Astrocyte (in vitro differentiated cells and primary cell): Measurements from ENCODE around the gene MGMT.

ENCODE experiments used
- EZH2 ChIP-seq: IDR thresholded peaks from 2 replicates; pipeline ENCODE4 v1.6.1; 2012; ENCODE audit warnings: mild to moderate bottlenecking, low read length, inconsistent platforms; ENCODE audit not compliant: insufficient read depth
- TF ChIP-seq, protein P1 (sequence below): IDR thresholded peaks from 2 replicates; pipeline ENCODE4 v1.5.1; 2011; ENCODE audit warnings: low read depth, mild to moderate bottlenecking, inconsistent platforms, low read length, moderate library complexity; ENCODE audit not compliant: insufficient read depth

DNA sequence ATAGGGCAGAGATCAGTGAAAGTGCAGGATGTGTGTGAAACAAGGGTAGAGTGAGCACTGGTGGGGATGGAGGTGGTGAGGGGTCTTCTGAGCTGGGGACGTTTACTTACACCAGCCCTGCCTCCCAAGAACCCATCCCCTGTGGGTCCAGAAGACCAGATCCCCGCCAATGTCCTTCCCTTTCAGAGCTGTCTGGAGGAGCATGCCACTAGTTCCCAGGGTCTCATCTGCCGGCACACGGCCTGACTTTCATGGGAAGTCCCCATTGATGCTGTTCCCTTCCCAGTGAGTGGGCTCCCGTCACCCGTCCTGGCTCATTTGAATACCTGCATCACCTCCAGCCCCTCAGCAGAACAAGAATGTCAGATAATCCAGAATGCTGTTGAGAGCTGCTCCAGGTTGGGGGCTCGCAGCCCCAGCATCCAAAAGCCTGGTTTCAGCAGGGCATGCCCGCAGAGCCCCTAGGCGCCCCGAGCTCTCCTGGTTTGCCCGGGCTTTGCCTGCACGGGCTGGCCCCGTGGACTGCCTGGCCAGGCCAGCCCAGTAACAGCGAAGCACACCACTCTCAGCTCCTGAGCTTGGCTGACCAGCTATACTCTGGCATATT, 246.7 kb downstream of the MGMT start:
- TF ChIP-seq EZH2, result no peak
- TF ChIP-seq, protein P1, sequence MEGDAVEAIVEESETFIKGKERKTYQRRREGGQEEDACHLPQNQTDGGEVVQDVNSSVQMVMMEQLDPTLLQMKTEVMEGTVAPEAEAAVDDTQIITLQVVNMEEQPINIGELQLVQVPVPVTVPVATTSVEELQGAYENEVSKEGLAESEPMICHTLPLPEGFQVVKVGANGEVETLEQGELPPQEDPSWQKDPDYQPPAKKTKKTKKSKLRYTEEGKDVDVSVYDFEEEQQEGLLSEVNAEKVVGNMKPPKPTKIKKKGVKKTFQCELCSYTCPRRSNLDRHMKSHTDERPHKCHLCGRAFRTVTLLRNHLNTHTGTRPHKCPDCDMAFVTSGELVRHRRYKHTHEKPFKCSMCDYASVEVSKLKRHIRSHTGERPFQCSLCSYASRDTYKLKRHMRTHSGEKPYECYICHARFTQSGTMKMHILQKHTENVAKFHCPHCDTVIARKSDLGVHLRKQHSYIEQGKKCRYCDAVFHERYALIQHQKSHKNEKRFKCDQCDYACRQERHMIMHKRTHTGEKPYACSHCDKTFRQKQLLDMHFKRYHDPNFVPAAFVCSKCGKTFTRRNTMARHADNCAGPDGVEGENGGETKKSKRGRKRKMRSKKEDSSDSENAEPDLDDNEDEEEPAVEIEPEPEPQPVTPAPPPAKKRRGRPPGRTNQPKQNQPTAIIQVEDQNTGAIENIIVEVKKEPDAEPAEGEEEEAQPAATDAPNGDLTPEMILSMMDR, result no peak
